ENCODE measurements around the gene ROR1.

DNA sequence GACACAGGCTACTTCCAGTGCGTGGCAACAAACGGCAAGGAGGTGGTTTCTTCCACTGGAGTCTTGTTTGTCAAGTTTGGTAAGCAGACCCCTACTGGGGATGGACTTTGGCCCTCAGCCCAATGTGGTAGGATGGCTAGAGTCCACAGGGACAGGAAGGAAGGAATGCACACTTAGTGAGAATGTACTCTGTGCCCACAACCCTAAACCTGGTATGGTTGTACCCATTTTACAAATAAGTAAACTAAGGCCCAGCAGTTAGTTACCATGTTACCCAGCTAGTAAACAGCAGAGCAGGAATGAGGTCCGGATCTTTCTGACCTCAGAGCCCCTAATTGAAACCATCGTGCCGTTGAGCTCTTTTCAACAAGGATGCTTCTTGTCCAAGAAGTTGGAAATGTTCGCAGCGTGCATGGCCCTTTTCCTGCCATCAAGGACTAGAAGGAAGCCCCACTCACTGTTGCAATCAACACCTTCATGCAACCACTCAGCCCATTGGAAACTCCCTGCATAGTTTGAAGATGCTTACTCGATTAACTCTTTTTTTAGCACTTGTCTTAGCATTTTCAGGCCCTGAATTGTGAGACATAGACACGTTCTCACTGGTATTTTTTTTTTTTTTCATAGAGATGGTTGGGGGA is 276.2 kb downstream of the ROR1 start:
- no peak for TF ChIP-seq ARNTL (CRISPR knock-in tag; IDR thresholded peaks at IDR 0.05; ENCODE audit: borderline replicate concordance, low read depth)
- TF ChIP-seq TCF4 (CRISPR knock-in tag; IDR thresholded peaks at IDR 0.05; ENCODE audit: borderline replicate concordance), result no peak
- TF ChIP-seq SNAI2 (CRISPR knock-in tag; IDR thresholded peaks at IDR 0.05), result no peak
- TF ChIP-seq ZFP30 (CRISPR knock-in tag; IDR thresholded peaks at IDR 0.05), result no peak

Measured in SK-N-SH treated with all-trans-retinoic acid at 6 μM for 48 hours (cell line).